Activated CD8-positive, alpha-beta T cell treated with anti-CD3 and anti-CD28 coated beads for 36 hours (primary cell): ENCODE results near the gene WRAP73. TPM values are rescaled to one million over a fixed set of nuclear protein-coding genes. Genes with fewer than 3 reads are reported as not detected.

ENCODE experiments used
- ATAC-seq: fragments of 200-7000 bp; cut with Tn5 transposase; one replicate; pipeline ENCODE4 v1.10.0; 2021; ENCODE audit warnings: mild to moderate bottlenecking, moderate library complexity
- CTCF ChIA-PET: fragments of 350-600 bp; sonication (Branson Sonifier 250); formaldehyde crosslinking; loops from one replicate; lab custom pipeline; 2021; ENCODE audit warnings: antibody characterized with exemption; lab: Charles Lee
- POLR2A ChIA-PET: fragments of 350-600 bp; sonication (Branson Sonifier 250); formaldehyde crosslinking; loops from one replicate; lab custom pipeline; 2021; ENCODE audit warnings: antibody characterized with exemption; lab: Charles Lee
- DNase-seq: peaks from one replicate; pipeline ENCODE4 v3.0.0-alpha.2; 2020
- H3K27ac Mint-ChIP-seq: one replicate; pipeline ENCODE4 v1.8.0; 2021; ENCODE audit warnings: mild to moderate bottlenecking, mixed read lengths
- H3K27me3 Mint-ChIP-seq: one replicate; pipeline ENCODE4 v1.8.0; 2021; ENCODE audit warnings: mixed read lengths
- H3K36me3 Mint-ChIP-seq: one replicate; pipeline ENCODE4 v1.8.0; 2021; ENCODE audit warnings: low read depth, mixed read lengths
- H3K4me1 Mint-ChIP-seq: one replicate; pipeline ENCODE4 v1.8.0; 2021; ENCODE audit warnings: low read depth, mixed read lengths
- H3K4me3 Mint-ChIP-seq: one replicate; pipeline ENCODE4 v1.8.0; 2021; ENCODE audit warnings: mild to moderate bottlenecking, moderate library complexity, mixed read lengths
- H3K9me3 Mint-ChIP-seq: one replicate; pipeline ENCODE4 v1.8.0; 2021; ENCODE audit warnings: mixed read lengths
- intact Hi-C: fragments of 100-400 bp; cut with micrococcal nuclease; formaldehyde crosslinking; loops from one replicate; pipeline ENCODE4 v1.10.0; 2022
- total RNA-seq, 2 experiments: library from RNA; stranded (reverse); gene quantifications; one replicate each; pipeline ENCODE4 v1.2.3, GENCODE V29; 2021
- TF ChIP-seq, protein P1 (sequence below): fragments of 200-600 bp; IDR thresholded peaks from one replicate; pipeline ENCODE4 v1.8.0; 2022; ENCODE audit warnings: antibody characterized with exemption, mild to moderate bottlenecking

Gene WRAP73
- total RNA-seq, 2 experiments from 2014 or later = 34.2 to 35.4 TPM

DNA sequence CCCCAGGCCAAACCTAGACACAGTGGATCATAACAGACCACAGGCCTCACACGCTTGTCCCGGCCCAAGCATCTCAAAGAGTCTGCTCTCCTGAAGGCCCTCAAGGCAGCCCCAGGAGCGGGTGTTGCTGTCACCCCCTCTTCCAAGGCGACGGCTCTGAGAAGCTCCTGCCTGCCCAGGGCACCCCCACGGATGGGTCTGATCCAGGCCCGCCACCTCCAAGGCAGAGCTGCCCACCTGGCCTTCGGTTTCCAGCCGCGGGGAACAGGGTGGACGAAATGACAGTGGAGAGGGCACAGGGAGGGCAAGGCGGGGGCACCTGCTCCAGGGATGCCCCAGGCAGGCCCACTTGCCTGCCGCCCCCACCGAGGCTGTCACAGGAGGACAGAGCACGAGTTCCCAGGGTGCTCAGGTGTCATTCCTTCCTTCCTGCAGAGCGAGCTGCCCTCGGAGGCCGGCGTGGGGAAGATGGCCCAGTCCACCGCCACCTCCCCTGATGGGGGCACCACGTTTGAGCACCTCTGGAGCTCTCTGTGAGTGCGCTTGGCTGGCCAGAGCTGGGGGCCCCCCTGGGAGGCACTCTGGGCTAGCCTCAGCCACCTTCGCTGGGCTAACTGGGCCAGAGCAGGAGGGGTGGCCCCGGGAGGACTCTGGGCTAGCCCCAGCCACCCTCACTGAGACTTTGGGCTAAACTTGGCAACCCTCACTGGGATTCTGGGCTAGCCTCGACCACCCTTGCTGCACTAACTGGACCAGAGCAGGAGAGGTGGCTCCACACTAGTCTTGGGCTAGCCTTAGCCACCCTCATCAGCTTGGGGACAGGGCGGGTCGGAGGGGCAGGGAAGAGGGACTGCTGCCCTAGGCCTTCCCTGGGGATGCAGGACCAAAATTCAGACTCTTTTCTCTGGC, 32.2 kb upstream of the WRAP73 start:
- ChIA-PET POLR2A (interaction anchor here (0.5 kb wide), 1 partner anchor 15 kb away, joined by 3 read pairs; no protein-coding TSS in a partner anchor), CTCF (no interaction called here)
- ATAC-seq = no peak

DNA sequence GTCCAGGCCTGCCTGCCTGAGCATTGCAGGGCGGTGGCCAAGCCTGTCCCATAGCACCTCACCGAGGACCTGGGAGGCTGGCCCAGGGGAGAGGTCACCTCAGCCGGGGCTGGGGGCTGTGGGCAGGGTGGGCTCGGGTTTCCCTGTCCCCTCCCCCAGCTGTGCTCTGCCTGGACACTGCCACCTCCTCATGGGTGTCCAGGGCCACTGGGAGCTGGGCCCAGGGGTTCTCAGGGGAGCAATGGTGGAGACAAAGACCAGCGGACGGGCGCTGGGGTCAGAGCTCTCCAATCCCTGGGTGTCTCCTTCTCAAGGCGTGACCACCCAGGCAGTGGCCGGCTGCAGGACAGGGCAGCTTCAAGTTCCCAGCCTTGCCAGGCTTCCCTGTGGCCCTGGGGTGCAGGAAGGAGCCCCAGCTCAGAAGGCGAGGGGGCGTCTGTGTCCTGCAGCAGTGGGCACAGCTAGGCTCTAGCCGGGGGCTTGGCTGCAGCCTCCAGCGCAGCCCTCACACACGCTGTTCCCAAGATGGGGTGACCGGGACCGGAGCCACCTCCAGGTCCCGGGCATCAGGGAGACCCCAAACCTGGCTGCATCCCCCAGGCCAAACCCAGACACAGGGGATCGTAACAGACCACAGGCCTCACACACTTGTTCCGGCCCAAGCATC, 31.5 kb upstream of the WRAP73 start:
- Mint-ChIP-seq H3K4me3 (no peak overlapping the region), H3K4me1 (peaks cover 17% of the 10 kb centered on the region), H3K36me3 (no peaks in the 10 kb centered on the region), H3K9me3 (no peaks in the 10 kb centered on the region), H3K27ac (no peak overlapping the region), H3K27me3 (peaks cover 16% of the 10 kb centered on the region)
- TF ChIP-seq, protein P1, sequence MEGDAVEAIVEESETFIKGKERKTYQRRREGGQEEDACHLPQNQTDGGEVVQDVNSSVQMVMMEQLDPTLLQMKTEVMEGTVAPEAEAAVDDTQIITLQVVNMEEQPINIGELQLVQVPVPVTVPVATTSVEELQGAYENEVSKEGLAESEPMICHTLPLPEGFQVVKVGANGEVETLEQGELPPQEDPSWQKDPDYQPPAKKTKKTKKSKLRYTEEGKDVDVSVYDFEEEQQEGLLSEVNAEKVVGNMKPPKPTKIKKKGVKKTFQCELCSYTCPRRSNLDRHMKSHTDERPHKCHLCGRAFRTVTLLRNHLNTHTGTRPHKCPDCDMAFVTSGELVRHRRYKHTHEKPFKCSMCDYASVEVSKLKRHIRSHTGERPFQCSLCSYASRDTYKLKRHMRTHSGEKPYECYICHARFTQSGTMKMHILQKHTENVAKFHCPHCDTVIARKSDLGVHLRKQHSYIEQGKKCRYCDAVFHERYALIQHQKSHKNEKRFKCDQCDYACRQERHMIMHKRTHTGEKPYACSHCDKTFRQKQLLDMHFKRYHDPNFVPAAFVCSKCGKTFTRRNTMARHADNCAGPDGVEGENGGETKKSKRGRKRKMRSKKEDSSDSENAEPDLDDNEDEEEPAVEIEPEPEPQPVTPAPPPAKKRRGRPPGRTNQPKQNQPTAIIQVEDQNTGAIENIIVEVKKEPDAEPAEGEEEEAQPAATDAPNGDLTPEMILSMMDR = no peak
- ChIA-PET CTCF (no interaction called here), POLR2A (interaction anchor here (0.5 kb wide), 1 partner anchor 14 kb away, joined by 3 read pairs; no protein-coding TSS in a partner anchor)
- intact Hi-C loops = no loop called here
- DNase-seq = no peak
- ATAC-seq = no peak

More for the DNA sequence above, 32.2 kb upstream of the WRAP73 start:
- TF ChIP-seq, protein P1 = no peak
- no peak overlapping the region for H3K27ac Mint-ChIP-seq
- DNase-seq = no peak
- peaks cover 16% of the 10 kb centered on the region for H3K27me3 Mint-ChIP-seq
- intact Hi-C loops = no loop called here
- H3K9me3 Mint-ChIP-seq = no peaks in the 10 kb centered on the region
- no peak overlapping the region for H3K4me3 Mint-ChIP-seq
- no peaks in the 10 kb centered on the region for H3K36me3 Mint-ChIP-seq
- H3K4me1 Mint-ChIP-seq = peaks cover 12% of the 10 kb centered on the region

DNA sequence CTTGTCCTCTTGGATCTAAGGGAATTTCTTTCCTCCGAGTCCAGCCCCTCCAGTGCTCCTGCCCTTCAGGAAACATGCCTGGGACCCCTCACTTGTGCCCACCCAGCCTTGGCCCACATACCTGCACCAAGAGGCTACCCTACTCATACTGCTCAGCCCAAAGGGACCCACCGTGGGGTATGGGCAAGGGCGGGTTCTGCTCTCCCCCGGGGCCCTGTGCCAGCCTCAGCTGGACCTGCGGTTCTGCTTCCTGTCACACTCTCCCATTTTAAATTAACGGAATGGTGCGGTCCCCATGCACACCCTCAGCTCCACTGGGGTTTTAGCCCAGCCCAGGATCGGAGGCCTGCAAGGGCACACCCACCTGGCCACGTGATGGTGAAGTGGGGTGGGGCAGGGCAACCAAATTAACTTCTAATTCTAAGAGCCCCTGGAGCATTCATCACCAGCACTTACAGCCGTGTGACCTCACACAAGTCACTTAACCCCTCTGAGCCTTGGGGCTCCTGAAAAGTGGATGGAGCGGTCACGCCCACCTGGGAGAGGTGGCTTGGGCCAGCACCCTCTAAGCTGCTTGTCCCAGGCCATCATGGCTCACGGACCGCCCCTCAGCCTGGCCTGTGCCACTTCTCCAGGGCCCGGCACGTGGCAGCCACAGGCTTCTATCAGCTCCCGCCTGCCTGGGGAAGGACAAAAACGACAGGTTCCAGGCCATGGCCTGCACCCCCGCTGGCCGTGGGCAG, 30.8 kb upstream of the WRAP73 start:
- intact Hi-C loops = no loop called here
- POLR2A ChIA-PET = no interaction called here

DNA sequence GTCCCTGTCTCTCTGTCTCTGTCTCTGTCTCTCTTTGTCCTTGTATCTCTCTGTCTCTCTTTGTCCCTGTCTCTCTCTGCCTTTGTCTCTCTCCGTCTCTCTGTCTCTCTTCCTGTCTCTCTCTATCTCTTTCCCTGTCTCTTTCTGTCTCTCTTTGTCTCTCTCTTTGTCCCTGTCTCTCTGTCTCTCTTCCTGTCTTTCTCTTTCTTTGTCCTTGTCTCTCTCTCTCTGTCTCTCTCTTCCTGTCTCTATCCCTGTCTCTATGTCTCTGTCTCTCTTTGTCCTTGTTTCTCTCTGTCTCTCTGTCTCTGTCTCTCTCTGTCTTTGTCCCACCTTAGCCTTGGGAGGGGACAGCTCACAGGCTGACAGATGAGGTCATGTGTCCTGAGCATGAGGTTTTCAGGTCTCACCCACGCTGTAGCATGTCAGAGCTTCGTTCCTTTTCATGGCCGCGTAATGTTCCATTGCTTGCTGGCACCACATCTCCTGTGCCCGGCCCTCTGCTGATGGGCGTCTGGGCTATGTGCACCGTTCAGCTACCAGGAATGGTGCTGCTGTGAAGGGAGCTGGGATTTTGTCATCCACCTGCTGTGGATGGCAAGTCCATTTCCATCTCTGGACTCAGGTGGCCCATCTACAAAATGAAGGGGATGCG, 30.0 kb upstream of the WRAP73 start:
- CTCF ChIA-PET = no interaction called here
- no peak for DNase-seq
- ATAC-seq = no peak
- no peaks in the 10 kb centered on the region for H3K36me3 Mint-ChIP-seq
- no peak overlapping the region for H3K27ac Mint-ChIP-seq
- no peaks in the 10 kb centered on the region for H3K9me3 Mint-ChIP-seq
- TF ChIP-seq, protein P1 = no peak
- POLR2A ChIA-PET = no interaction called here
- peaks cover 17% of the 10 kb centered on the region for H3K4me1 Mint-ChIP-seq
- intact Hi-C loops = no loop called here
- no peak overlapping the region for H3K4me3 Mint-ChIP-seq
- peaks cover 14% of the 10 kb centered on the region for H3K27me3 Mint-ChIP-seq

More for the DNA sequence above, 30.8 kb upstream of the WRAP73 start:
- DNase-seq (no peak), ATAC-seq (no peak)
- CTCF ChIA-PET = no interaction called here
- peaks cover 17% of the 10 kb centered on the region for H3K4me1 Mint-ChIP-seq
- no peak overlapping the region for H3K4me3 Mint-ChIP-seq
- no peaks in the 10 kb centered on the region for H3K9me3 Mint-ChIP-seq
- no peaks in the 10 kb centered on the region for H3K36me3 Mint-ChIP-seq
- TF ChIP-seq, protein P1 = no peak
- peaks cover 16% of the 10 kb centered on the region for H3K27me3 Mint-ChIP-seq
- no peak overlapping the region for H3K27ac Mint-ChIP-seq
